ENCODE measurements around the gene AIFM3. TPM values are rescaled to one million over a fixed set of nuclear protein-coding genes. Genes with fewer than 3 reads are reported as not detected.
"Not testable (repeated sequence)": the region's sequence is repeated elsewhere in the genome, so short reads cannot be mapped to it uniquely, and the experiment has no call there.

The AIFM3 gene
- total and polyA plus RNA-seq, 2 of the 13 experiments (the other 11 are each of a cell fraction or from before 2014, with no cell fraction given), result 9.0 to 15.3 TPM

GRCh38 chr22:20933910-20934309, 33.1 kb upstream of the AIFM3 start:
- TF ChIP-seq RBM22 (optimal IDR thresholded peaks at IDR 0.05; ENCODE audit: low read length), result peak; percentile 59
- no peak for TF ChIP-seq ZNF75D (CRISPR knock-in tag; IDR thresholded peaks at IDR 0.05; ENCODE audit: borderline replicate concordance)
- peaks cover 19 to 60% of the 10 kb centered on the region in 2 experiments for H3K36me3 ChIP-seq (replicated peaks in 1 of 2; ENCODE audit: control insufficient read depth in 1 of 2, insufficient read depth in 2 of 2, low read length in 2 of 2)
- no peak overlapping the region for H3K9ac ChIP-seq (ENCODE audit: insufficient read depth, low read depth, low read length)
- H3K4me2 ChIP-seq (ENCODE audit: low read depth, low read length), result no peak overlapping the region
- ChIA-PET POLR2A (no interaction called here), CTCF (ENCODE audit: low intra/inter-chr PET ratio, low total read pairs) (no interaction called here)
- WGBS (ENCODE audit: low lambda C conversion rate), result 98% methylated on average over 5 of the region's 7 CpGs
- peaks cover 79% of the 10 kb centered on the region for H3K4me1 ChIP-seq (ENCODE audit: insufficient read depth, low read length)
- in situ Hi-C loops (cut with HindIII; ENCODE audit: extremely low pct_ligation_motif_present, low pct_unique_long_range_greater_than_20kb) (no loop called here), intact Hi-C loops (cut with micrococcal nuclease; ENCODE audit: unreplicated experiment) (no loop called here)
- H3K79me2 ChIP-seq (ENCODE audit: insufficient read depth, low read length), result peaks cover 93% of the 10 kb centered on the region
- H3K4me3 ChIP-seq (replicated peaks in 1 of 3; ENCODE audit: insufficient read depth in 1 of 3, low read depth in 2 of 3, low read length in 3 of 3), result no peak overlapping the region
- no peaks in the 10 kb centered on the region for H3K9me3 ChIP-seq (ENCODE audit: low read length)
- H4K20me1 ChIP-seq (ENCODE audit: insufficient read depth, low read length), result peaks cover 96% of the 10 kb centered on the region
- no peak overlapping the region for H2AFZ ChIP-seq (ENCODE audit: low read length)
- no peaks in the 10 kb centered on the region for H3K27me3 ChIP-seq (ENCODE audit: control insufficient read depth in 1 of 2, insufficient read depth in 2 of 2, low read length in 2 of 2)
- ATAC-seq (no peak), DNase-seq (ENCODE audit: low spot score) (no peak), FAIRE-seq (no peak)
- H3K27ac ChIP-seq (ENCODE audit: extremely low read length, insufficient read depth, low read length), result no peak overlapping the region
- TSS peak; percentile 38 for BruUV-seq (replicated peaks)

DNA sequence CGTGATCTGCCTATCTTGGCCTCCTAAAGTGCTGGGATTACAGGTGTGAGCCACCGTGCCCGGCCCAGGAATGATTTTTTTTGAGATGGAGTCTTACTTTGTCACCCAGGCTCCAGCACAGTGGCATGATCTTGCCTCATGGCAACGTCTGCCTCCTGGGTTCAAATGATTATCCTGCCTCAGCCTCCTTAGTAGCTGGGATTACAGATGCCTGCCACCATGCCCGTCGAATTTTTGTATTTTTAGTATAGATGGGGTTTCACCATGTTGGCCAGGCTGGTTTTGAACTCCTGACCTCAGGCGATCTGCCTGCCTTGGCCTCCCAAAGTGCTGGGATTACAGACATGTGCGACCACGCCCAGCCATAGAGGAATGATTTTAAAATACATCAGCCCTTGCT, 32.0 kb upstream of the AIFM3 start:
- FAIRE-seq; H3K9me3 ChIP-seq (ENCODE audit: low read length); H3K27ac ChIP-seq (ENCODE audit: extremely low read length, insufficient read depth, low read length); H3K4me3 ChIP-seq (replicated peaks in 1 of 3; ENCODE audit: insufficient read depth in 1 of 3, low read depth in 2 of 3, low read length in 3 of 3); ATAC-seq; H3K4me2 ChIP-seq (ENCODE audit: low read depth, low read length); intact Hi-C loops (cut with micrococcal nuclease; ENCODE audit: unreplicated experiment); BruUV-seq (replicated peaks); CTCF ChIA-PET (ENCODE audit: low intra/inter-chr PET ratio, low total read pairs); H3K9ac ChIP-seq (ENCODE audit: insufficient read depth, low read depth, low read length); H2AFZ ChIP-seq (ENCODE audit: low read length); H3K27me3 ChIP-seq (ENCODE audit: control insufficient read depth in 1 of 2, insufficient read depth in 2 of 2, low read length in 2 of 2); in situ Hi-C loops (cut with HindIII; ENCODE audit: extremely low pct_ligation_motif_present, low pct_unique_long_range_greater_than_20kb); DNase-seq (ENCODE audit: low spot score); POLR2A ChIA-PET: not testable (repeated sequence)
- WGBS (ENCODE audit: low lambda C conversion rate), result 97% methylated on average over 9 of the region's 9 CpGs
- Histone ChIP-seq H3K79me2 (ENCODE audit: insufficient read depth, low read length) (peaks cover 93% of the 10 kb centered on the region), H3K4me1 (ENCODE audit: insufficient read depth, low read length) (peaks cover 84% of the 10 kb centered on the region), H3K36me3 (replicated peaks in 1 of 2; ENCODE audit: control insufficient read depth in 1 of 2, insufficient read depth in 2 of 2, low read length in 2 of 2) (peaks cover 21 to 63% of the 10 kb centered on the region in 2 experiments), H4K20me1 (ENCODE audit: insufficient read depth, low read length) (peaks cover 96% of the 10 kb centered on the region)

DNA sequence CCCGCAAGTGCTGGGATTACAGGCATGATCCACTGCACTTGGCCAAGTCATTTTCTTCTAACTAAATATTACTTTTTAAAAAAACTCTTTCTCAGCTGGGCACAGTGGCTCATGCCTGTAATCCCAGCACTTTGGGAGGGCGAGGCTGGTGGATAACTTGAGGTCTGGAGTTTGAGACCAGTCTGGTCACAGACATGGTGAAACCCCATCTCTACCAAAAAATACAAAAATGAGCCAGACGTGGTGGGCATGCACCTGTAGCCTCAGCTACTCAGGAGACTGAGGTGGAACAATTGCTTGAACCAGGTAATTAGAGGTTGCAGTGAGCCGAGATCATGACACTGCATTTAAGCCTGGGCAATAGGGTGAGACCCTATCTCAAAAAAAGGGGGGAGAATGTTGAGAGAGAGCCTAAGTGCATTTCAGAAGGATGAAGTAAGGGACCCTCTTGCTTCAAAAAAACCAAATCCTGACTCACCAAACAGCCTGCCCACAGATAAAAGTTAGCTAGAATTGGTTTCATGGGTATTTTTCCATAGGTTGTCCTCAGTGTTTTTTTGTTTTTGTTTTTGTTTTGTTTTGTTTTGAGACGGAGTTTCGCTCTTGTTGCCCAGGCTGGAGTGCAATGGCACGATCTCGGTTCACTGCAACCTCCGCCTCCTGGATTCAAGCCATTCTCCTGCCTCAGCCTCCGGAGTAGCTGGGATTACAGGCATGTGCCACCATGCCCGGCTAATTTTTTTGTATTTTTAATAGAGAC, 31.1 kb upstream of the AIFM3 start:
- DNase-seq (ENCODE audit: low spot score); H3K4me3 ChIP-seq (replicated peaks in 1 of 3; ENCODE audit: insufficient read depth in 1 of 3, low read depth in 2 of 3, low read length in 3 of 3); H3K27me3 ChIP-seq (ENCODE audit: control insufficient read depth in 1 of 2, insufficient read depth in 2 of 2, low read length in 2 of 2); ATAC-seq; H2AFZ ChIP-seq (ENCODE audit: low read length); intact Hi-C loops (cut with micrococcal nuclease; ENCODE audit: unreplicated experiment); in situ Hi-C loops (cut with HindIII; ENCODE audit: extremely low pct_ligation_motif_present, low pct_unique_long_range_greater_than_20kb); POLR2A ChIA-PET; FAIRE-seq; H3K9me3 ChIP-seq (ENCODE audit: low read length); CTCF ChIA-PET (ENCODE audit: low intra/inter-chr PET ratio, low total read pairs); H3K27ac ChIP-seq (ENCODE audit: extremely low read length, insufficient read depth, low read length); BruUV-seq (replicated peaks); H3K9ac ChIP-seq (ENCODE audit: insufficient read depth, low read depth, low read length): not testable (repeated sequence)
- peak overlapping the region; percentile 23; the same call in 1 of the 2 replicates for H3K4me2 ChIP-seq (ENCODE audit: low read depth, low read length)
- H3K4me1 ChIP-seq (ENCODE audit: insufficient read depth, low read length), result peaks cover 84% of the 10 kb centered on the region
- H3K36me3 ChIP-seq (replicated peaks in 1 of 2; ENCODE audit: control insufficient read depth in 1 of 2, insufficient read depth in 2 of 2, low read length in 2 of 2), result peaks cover 25 to 72% of the 10 kb centered on the region in 2 experiments
- peaks cover 95% of the 10 kb centered on the region for H4K20me1 ChIP-seq (ENCODE audit: insufficient read depth, low read length)
- peaks cover 93% of the 10 kb centered on the region for H3K79me2 ChIP-seq (ENCODE audit: insufficient read depth, low read length)
- WGBS (ENCODE audit: low lambda C conversion rate), result 96% methylated on average over 11 of the region's 11 CpGs
